GM19438 (cell line): Measurements from ENCODE around the gene ADAMTS15.

Experiments used
- ATAC-seq: cut with Tn5 transposase; IDR thresholded peaks from one replicate; pipeline ENCODE4 v1.9.1; 2021; ENCODE audit warnings: low read depth; ENCODE audit not compliant: unreplicated experiment

Gene ADAMTS15

DNA sequence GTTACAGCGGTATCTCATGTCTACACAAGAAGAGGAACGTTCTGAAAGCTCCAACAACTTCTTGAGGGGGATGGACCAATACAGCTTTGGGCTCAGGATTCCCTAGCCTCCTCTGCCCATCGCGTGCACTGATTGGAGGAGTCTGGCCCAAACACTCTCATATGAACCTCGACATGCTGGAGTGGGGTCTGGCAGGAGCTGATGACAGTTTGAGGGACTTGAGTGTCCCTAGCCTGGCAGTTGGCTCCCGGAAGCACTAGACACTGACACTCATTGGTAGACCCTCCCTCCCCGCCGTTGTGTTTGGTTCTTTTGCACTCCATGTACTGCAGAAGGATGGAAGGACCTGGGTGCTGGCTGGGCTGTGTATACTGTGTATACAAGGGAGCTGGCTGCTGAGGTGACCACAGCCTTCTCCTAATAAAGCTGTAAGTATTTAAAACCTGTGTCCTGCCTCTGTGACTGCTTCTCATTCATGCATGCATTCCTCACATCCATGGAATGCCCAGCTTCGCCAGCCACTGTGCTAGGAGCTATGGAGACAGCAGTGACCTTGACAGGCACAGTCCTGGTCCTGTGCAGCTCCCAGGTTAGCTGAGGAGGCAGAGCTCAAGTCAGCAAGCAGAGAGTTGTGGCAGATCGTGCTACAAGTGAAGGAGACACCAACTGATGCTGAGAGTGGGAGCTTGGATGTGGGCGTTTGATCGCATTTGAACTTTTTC, 27.9 kb downstream of the ADAMTS15 start:
- ATAC-seq = no peak

DNA sequence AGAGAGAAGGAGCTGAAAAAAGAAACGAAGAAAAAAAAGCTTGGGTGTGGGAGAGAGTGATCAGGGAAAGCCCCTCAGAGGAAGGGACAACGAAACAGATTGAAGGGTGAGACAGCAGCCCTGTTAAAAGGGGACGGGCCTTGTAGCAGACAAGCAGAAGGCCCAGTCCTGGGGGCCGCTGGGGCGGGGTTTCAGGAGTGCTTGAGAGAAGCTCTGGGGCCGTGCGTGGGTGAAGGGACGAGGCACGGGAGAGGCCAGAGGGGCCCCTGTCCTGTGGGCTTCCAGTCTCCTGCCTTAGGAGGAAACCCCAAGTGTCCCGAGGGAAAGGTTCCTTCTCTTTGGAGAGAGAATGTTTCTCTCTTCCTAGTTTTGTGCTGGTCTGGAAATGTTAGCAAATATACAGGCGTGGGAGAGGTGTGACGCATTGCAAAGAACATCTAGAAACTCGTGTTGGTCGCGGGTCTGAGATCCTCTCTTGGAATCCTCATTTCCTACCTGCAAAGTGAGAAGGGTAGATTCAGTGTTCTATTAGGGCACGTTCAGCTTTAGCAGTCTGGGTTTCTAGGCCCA, 28.6 kb downstream of the ADAMTS15 start:
- no peak for ATAC-seq

DNA sequence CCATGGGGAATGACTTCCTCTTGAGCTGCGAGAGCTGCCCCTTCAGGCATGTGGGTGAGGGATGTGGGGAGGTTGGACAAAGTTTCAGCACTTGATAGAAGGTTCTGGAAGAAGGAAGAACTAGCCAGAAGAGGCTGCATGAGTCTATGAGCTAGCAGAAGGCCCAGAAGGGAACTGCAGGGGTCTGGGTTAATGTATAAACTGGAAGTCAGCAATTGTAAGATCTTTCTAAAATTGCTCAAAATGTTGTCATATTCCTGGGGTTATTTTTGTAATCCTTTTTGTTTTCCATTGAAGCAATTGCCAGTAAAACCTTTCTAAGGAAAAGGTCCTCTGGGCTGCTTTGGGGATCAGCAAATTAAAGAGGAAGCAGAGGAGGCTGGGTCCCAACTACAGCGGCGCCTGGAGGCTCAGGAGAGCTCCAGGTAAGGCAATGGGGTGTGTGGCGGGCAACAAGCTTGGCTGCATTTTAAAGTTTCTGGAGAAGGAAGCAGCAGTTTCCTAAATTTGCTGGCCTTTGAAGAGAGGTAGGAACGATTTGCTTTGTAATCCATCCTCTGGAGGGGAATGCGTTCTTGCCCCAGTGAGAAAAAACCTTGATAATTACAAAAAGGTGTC, 29.2 kb downstream of the ADAMTS15 start:
- ATAC-seq = no peak

GRCh38 chr11:130478204-130478701, 29.8 kb downstream of the ADAMTS15 start:
- ATAC-seq = no peak

- no peak for ATAC-seq
These were observed 30.4 kb downstream of the ADAMTS15 start for GRCh38 chr11:130478881-130479280.

GRCh38 chr11:130480186-130480585, 31.7 kb downstream of the ADAMTS15 start:
- no peak for ATAC-seq

- ATAC-seq = no peak
These were observed 32.3 kb downstream of the ADAMTS15 start for GRCh38 chr11:130480711-130481140.

- no peak for ATAC-seq
These were observed 34.7 kb downstream of the ADAMTS15 start for GRCh38 chr11:130483124-130483523.

GRCh38 chr11:130485983-130486382, 37.5 kb downstream of the ADAMTS15 start:
- no peak for ATAC-seq

DNA sequence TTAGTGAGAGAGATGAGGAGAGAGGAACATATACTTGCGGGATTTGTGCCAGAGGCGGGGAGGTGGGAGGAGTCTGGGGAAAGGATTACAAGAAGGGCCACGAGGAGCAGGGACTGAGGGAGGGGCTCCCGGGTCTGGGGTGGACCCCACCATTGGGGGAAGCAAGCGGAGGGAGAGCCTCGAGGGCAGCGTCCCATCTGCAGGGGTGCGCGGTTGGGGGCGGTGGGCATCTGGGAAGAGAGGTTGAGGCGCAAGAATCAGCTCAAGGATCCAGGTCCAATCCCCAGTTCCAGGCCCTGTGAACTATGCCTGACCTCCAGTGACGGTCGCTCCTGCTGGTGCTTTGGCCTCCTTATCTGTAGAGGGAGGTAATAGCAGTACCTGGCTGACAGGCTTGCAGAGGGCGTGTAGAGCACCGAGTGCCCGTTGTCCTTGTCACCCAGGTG, 38.0 kb downstream of the ADAMTS15 start:
- no peak for ATAC-seq

GRCh38 chr11:130486987-130487923, 38.8 kb downstream of the ADAMTS15 start:
- ATAC-seq = no peak

- no peak for ATAC-seq
These were observed 39.7 kb downstream of the ADAMTS15 start for GRCh38 chr11:130487924-130488815.

DNA sequence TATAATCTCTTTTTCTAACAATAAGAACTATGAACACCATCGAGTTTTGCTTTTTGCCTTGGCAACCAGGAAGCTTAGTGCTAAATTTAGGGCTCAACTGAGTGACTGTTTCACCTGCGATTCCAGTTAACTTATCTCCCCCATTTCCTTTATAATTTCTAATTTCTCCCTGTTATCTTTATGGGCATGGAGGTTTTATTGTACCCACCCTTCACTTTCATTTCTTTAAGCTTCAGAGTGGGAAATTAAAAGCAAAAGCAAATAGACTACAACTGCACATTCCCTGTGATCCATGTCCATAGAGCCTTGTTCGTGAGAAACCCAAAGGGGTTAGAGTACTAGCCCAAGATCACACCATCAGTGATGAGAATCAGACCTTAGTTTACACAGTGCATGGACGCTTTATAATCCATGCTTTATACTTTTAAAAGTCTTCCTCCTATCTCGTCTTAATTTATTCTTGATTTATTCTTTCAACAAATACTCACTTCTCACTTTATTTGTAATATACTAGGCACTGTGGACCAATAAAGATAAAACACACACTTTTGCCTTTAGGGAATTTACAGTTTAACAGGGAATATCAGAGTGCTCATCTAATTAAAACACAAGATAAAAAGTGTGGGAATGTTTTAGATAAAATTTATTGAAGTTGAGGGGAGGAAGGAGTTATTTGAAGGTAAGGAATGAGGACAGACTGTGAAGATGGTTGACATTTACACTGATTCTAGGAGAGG, 40.6 kb downstream of the ADAMTS15 start:
- ATAC-seq = no peak

- no peak for ATAC-seq
These were observed 41.3 kb downstream of the ADAMTS15 start for GRCh38 chr11:130489716-130490115.

DNA sequence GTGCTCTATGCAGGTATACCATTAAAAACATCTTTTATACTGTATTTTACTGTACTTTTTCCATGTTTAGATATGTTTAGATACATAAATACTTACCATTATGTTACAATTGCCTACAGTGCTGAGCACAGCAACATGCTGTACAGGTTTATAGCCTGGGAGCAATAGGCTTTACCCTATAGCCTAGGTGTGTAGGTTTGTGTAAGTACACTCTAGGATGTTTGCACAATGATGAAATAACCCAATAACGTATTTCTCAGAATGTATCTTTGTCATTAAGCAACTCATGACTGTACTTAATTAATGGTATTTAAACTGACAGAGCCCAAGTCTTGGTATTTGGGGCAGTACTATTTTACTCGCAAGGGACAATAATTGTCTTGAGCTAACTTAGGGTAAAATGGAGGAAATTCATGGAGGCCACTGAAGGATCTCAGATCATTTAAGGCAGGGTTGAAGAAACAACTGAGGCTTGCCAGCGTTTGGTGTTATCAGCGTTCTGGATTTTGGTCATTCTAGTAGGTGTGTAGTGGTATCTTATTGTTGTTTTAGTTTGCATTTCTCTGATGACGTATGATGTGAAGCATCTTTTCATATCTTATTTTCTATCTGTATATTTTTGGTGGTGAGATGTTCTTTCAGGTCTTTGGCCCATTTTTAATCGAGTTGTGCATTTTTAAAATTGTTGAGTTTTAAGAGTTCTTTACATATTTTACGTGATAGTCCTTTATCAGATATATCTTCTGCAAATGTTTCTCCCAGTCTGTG, 42.4 kb downstream of the ADAMTS15 start:
- ATAC-seq = no peak

DNA sequence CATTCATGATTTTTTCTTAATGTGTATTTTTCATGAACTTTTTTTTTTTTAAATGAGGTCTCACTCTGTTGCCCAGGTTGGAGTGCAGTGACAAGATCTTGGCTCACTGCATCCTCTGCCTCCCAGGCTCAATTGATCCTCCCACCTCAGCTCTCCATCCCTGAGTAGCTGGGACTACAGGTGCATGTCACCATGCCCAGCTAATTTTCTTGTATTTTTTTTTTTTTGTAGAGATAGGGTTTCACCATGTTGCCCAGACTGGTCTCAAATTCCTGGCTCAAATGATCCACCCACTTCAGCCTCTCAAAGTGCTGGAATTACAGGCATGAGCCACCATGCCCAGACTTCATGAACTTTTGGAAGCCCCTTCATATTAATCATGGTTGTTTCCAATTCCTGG, 49.7 kb downstream of the ADAMTS15 start:
- no peak for ATAC-seq

DNA sequence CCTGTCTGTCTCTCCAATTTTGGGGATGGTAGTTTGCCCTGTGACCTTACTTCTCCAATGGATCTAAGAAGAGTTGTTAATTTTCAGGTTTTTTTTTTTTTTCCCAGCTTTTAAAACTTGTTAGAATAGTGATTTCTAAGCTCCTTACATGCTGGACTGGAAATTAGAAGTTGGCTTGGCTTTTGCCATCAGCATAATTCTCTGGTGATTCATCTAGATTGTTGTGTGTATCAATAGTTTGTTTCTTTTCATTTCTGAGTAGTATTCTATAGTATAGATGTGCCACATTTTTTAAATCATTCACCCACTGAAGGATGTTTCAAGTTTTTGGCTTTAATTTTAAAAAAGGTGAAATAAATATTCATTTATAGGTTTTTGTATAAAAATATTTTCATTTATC, 51.4 kb downstream of the ADAMTS15 start:
- ATAC-seq = no peak

- no peak for ATAC-seq
These were observed 55.9 kb downstream of the ADAMTS15 start for GRCh38 chr11:130504317-130504716.
